ENCODE measurements around the gene MGAT5.

MGAT5 gene

GRCh38 chr2:134443814-134444480, 190.1 kb downstream of the MGAT5 start:
- no peaks in the 10 kb centered on the region for H3K36me3 Mint-ChIP-seq (ENCODE audit: low read depth)

GRCh38 chr2:134445116-134445515, 191.2 kb downstream of the MGAT5 start:
- Mint-ChIP-seq H3K9me3 (no peaks in the 10 kb centered on the region), H3K27me3 (no peaks in the 10 kb centered on the region), H3K27ac (no peak overlapping the region), H3K36me3 (ENCODE audit: low read depth) (no peaks in the 10 kb centered on the region), H3K4me1 (no peaks in the 10 kb centered on the region), H3K4me3 (no peak overlapping the region)
- ATAC-seq (no peak), DNase-seq (no peak)

More at GRCh38 chr2:134443814-134444480, 190.1 kb downstream of the MGAT5 start:
- no peak overlapping the region for H3K4me3 Mint-ChIP-seq
- no peaks in the 10 kb centered on the region for H3K4me1 Mint-ChIP-seq
- no peaks in the 10 kb centered on the region for H3K9me3 Mint-ChIP-seq
- ATAC-seq (no peak), DNase-seq (no peak)
- H3K27ac Mint-ChIP-seq, result no peak overlapping the region
- H3K27me3 Mint-ChIP-seq, result no peaks in the 10 kb centered on the region

- no peaks in the 10 kb centered on the region for H3K36me3 Mint-ChIP-seq (ENCODE audit: low read depth)
- peak overlapping the region; percentile 26 for H3K27ac Mint-ChIP-seq
Measured at GRCh38 chr2:134445985-134446382, 192.1 kb downstream of the MGAT5 start.

GRCh38 chr2:134446383-134447017, 192.6 kb downstream of the MGAT5 start:
- Mint-ChIP-seq H3K9me3 (no peaks in the 10 kb centered on the region), H3K36me3 (ENCODE audit: low read depth) (no peaks in the 10 kb centered on the region), H3K4me3 (no peak overlapping the region), H3K4me1 (no peaks in the 10 kb centered on the region), H3K27ac (peak overlapping the region; percentile 26), H3K27me3 (no peaks in the 10 kb centered on the region)
- DNase-seq, result no peak
- ATAC-seq, result no peak

More at GRCh38 chr2:134445985-134446382, 192.1 kb downstream of the MGAT5 start:
- Mint-ChIP-seq H3K4me3 (no peak overlapping the region), H3K27me3 (no peaks in the 10 kb centered on the region), H3K9me3 (no peaks in the 10 kb centered on the region), H3K4me1 (no peaks in the 10 kb centered on the region)
- ATAC-seq (no peak), DNase-seq (no peak)

- Mint-ChIP-seq H3K36me3 (ENCODE audit: low read depth) (no peaks in the 10 kb centered on the region), H3K4me3 (no peak overlapping the region), H3K27me3 (no peaks in the 10 kb centered on the region), H3K4me1 (no peaks in the 10 kb centered on the region), H3K9me3 (no peaks in the 10 kb centered on the region), H3K27ac (no peak overlapping the region)
- ATAC-seq, result no peak
- no peak for DNase-seq
Measured at GRCh38 chr2:134447669-134448068, 193.8 kb downstream of the MGAT5 start.

- no peak overlapping the region for H3K4me3 Mint-ChIP-seq
- H3K36me3 Mint-ChIP-seq (ENCODE audit: low read depth), result no peaks in the 10 kb centered on the region
- H3K9me3 Mint-ChIP-seq, result no peaks in the 10 kb centered on the region
- H3K4me1 Mint-ChIP-seq, result no peaks in the 10 kb centered on the region
- ATAC-seq, result no peak
- no peaks in the 10 kb centered on the region for H3K27me3 Mint-ChIP-seq
- H3K27ac Mint-ChIP-seq, result no peak overlapping the region
- DNase-seq, result no peak
Measured at GRCh38 chr2:134448650-134449049, 194.8 kb downstream of the MGAT5 start.

GRCh38 chr2:134449157-134449556, 195.3 kb downstream of the MGAT5 start:
- Mint-ChIP-seq H3K27me3 (no peaks in the 10 kb centered on the region), H3K27ac (no peak overlapping the region), H3K9me3 (no peaks in the 10 kb centered on the region), H3K36me3 (ENCODE audit: low read depth) (no peaks in the 10 kb centered on the region), H3K4me3 (no peak overlapping the region), H3K4me1 (no peaks in the 10 kb centered on the region)
- no peak for ATAC-seq
- DNase-seq, result no peak

GRCh38 chr2:134449751-134450513, 196.1 kb downstream of the MGAT5 start:
- DNase-seq, result no peak
- H3K4me1 Mint-ChIP-seq, result no peaks in the 10 kb centered on the region
- peak overlapping the region; percentile 48 for H3K27ac Mint-ChIP-seq
- no peaks in the 10 kb centered on the region for H3K36me3 Mint-ChIP-seq (ENCODE audit: low read depth)
- ATAC-seq, result no peak
- no peak overlapping the region for H3K4me3 Mint-ChIP-seq
- H3K9me3 Mint-ChIP-seq, result no peaks in the 10 kb centered on the region
- H3K27me3 Mint-ChIP-seq, result no peaks in the 10 kb centered on the region

GRCh38 chr2:134451347-134451630, 197.4 kb downstream of the MGAT5 start:
- DNase-seq (no peak), ATAC-seq (no peak)
- Mint-ChIP-seq H3K36me3 (ENCODE audit: low read depth) (no peaks in the 10 kb centered on the region), H3K4me3 (no peak overlapping the region), H3K4me1 (no peaks in the 10 kb centered on the region), H3K27me3 (no peaks in the 10 kb centered on the region), H3K9me3 (no peaks in the 10 kb centered on the region), H3K27ac (no peak overlapping the region)

- ATAC-seq (no peak), DNase-seq (no peak)
- Mint-ChIP-seq H3K27ac (no peak overlapping the region), H3K4me1 (no peaks in the 10 kb centered on the region), H3K36me3 (ENCODE audit: low read depth) (no peaks in the 10 kb centered on the region), H3K27me3 (no peaks in the 10 kb centered on the region), H3K4me3 (no peak overlapping the region), H3K9me3 (no peaks in the 10 kb centered on the region)
Measured at GRCh38 chr2:134452042-134452733, 198.3 kb downstream of the MGAT5 start.

- no peak overlapping the region for H3K4me3 Mint-ChIP-seq
Measured at GRCh38 chr2:134453476-134453875, 199.6 kb downstream of the MGAT5 start.

GRCh38 chr2:134453973-134454372, 200.1 kb downstream of the MGAT5 start:
- ATAC-seq (no peak), DNase-seq (no peak)
- Mint-ChIP-seq H3K4me1 (no peaks in the 10 kb centered on the region), H3K27me3 (no peaks in the 10 kb centered on the region), H3K36me3 (ENCODE audit: low read depth) (no peaks in the 10 kb centered on the region), H3K27ac (no peak overlapping the region), H3K9me3 (no peaks in the 10 kb centered on the region), H3K4me3 (no peak overlapping the region)

More at GRCh38 chr2:134453476-134453875, 199.6 kb downstream of the MGAT5 start:
- DNase-seq, result no peak
- no peaks in the 10 kb centered on the region for H3K9me3 Mint-ChIP-seq
- no peaks in the 10 kb centered on the region for H3K27me3 Mint-ChIP-seq
- ATAC-seq, result no peak
- no peaks in the 10 kb centered on the region for H3K4me1 Mint-ChIP-seq
- H3K36me3 Mint-ChIP-seq (ENCODE audit: low read depth), result no peaks in the 10 kb centered on the region
- H3K27ac Mint-ChIP-seq, result no peak overlapping the region

GRCh38 chr2:134454426-134454825, 200.6 kb downstream of the MGAT5 start:
- Mint-ChIP-seq H3K27me3 (no peaks in the 10 kb centered on the region), H3K27ac (no peak overlapping the region), H3K4me3 (no peak overlapping the region), H3K4me1 (no peaks in the 10 kb centered on the region), H3K9me3 (no peaks in the 10 kb centered on the region), H3K36me3 (ENCODE audit: low read depth) (no peaks in the 10 kb centered on the region)
- DNase-seq, result no peak
- ATAC-seq, result no peak

GRCh38 chr2:134454931-134455330, 201.1 kb downstream of the MGAT5 start:
- H3K36me3 Mint-ChIP-seq (ENCODE audit: low read depth), result no peaks in the 10 kb centered on the region
- H3K4me1 Mint-ChIP-seq, result no peaks in the 10 kb centered on the region
- H3K9me3 Mint-ChIP-seq, result no peaks in the 10 kb centered on the region
- H3K27me3 Mint-ChIP-seq, result no peaks in the 10 kb centered on the region
- no peak overlapping the region for H3K4me3 Mint-ChIP-seq
- ATAC-seq (no peak), DNase-seq (no peak)
- H3K27ac Mint-ChIP-seq, result no peak overlapping the region

- H3K9me3 Mint-ChIP-seq, result no peaks in the 10 kb centered on the region
- ATAC-seq (no peak), DNase-seq (no peak)
- H3K4me3 Mint-ChIP-seq, result no peak overlapping the region
- H3K4me1 Mint-ChIP-seq, result no peaks in the 10 kb centered on the region
- H3K27ac Mint-ChIP-seq, result no peak overlapping the region
- H3K27me3 Mint-ChIP-seq, result no peaks in the 10 kb centered on the region
- H3K36me3 Mint-ChIP-seq (ENCODE audit: low read depth), result no peaks in the 10 kb centered on the region
Measured at GRCh38 chr2:134455426-134455825, 201.6 kb downstream of the MGAT5 start.

All from activated naive CD8-positive, alpha-beta T cell treated with anti-CD3 and anti-CD28 coated beads, Interleukin-2, amount 50 U/mL, for 24 hours (primary cell).